GM12878 (cell line): Measurements from ENCODE around the gene EEPD1. TPM values are rescaled to one million over a fixed set of nuclear protein-coding genes. Genes with fewer than 3 reads are reported as not detected.

Experiments
- ASH2L ChIP-seq: fragments of 300-600, 200-600 bp; sonication (generic); IDR thresholded peaks from 2 replicates; pipeline ENCODE4 v1.6.1; 2017; ENCODE audit warnings: low read depth, mild to moderate bottlenecking, borderline replicate concordance
- BACH1 ChIP-seq: fragments of 450-650 bp; IDR thresholded peaks from 2 replicates; pipeline ENCODE4 v1.6.1; 2017; ENCODE audit warnings: mild to moderate bottlenecking, borderline replicate concordance
- CBX3 ChIP-seq: fragments of 200-600 bp; sonication (generic); IDR thresholded peaks from 2 replicates; pipeline ENCODE4 v1.6.1; 2016; ENCODE audit warnings: low read depth, borderline replicate concordance
- ELK1 ChIP-seq: IDR thresholded peaks from 2 replicates; pipeline ENCODE4 v1.6.1; 2012; ENCODE audit warnings: low read depth, low read length, improper control_type of control experiment
- NBN ChIP-seq: fragments of 450-650 bp; IDR thresholded peaks from 2 replicates; pipeline ENCODE4 v1.6.1; 2016
- NKRF ChIP-seq: fragments of 450-650 bp; conservative IDR thresholded peaks from 2 replicates; pipeline ENCODE4 v1.6.1; 2017; ENCODE audit warnings: mild to moderate bottlenecking, moderate library complexity
- NR2C2 ChIP-seq: IDR thresholded peaks from 2 replicates; pipeline ENCODE4 v1.6.1; 2011; ENCODE audit warnings: borderline replicate concordance, low read depth; ENCODE audit not compliant: control insufficient read depth, insufficient read length
- PRDM15 ChIP-seq: fragments of 450-650 bp; formaldehyde crosslinking; IDR thresholded peaks from 2 replicates; pipeline ENCODE4 v1.4.0; 2020; ENCODE audit warnings: mild to moderate bottlenecking, moderate library complexity
- SKIL ChIP-seq: fragments of 450-650 bp; IDR thresholded peaks from 2 replicates; pipeline ENCODE4 v1.6.1; 2017; ENCODE audit warnings: mild to moderate bottlenecking, low read depth, inconsistent platforms; ENCODE audit not compliant: poor library complexity, severe bottlenecking
- SPI1 ChIP-seq: IDR thresholded peaks from 2 replicates; pipeline ENCODE4 v1.6.1; 2011; ENCODE audit warnings: low read depth, mild to moderate bottlenecking, low read length, moderate library complexity, borderline replicate concordance; ENCODE audit not compliant: insufficient read depth
- polyA plus RNA-seq, 11 experiments: library from polyadenylated mRNA; depleted of rRNA in 4 of 11; unstranded in 6 of 11; stranded (reverse) in 5 of 11; fragments of >200 nt; fragmentation: Nextera tagmentation in 4 of 11; fragmentation: Illumina TruSeq in 1 of 11; extraction: Ambion mirVana in 4 of 11; extraction: Trizol in 1 of 11; gene quantifications; 1 replicate in 1 of 11; 2 replicates in 10 of 11; pipeline versions ENCODE4 v1.2.1 to v1.2.3, GENCODE V29; 2011 to 2016; ENCODE audit warnings: inconsistent platforms in 2 of 11, missing spikeins in 2 of 11, low read depth in 1 of 11
- total RNA-seq, 4 experiments: library from RNA; depleted of rRNA in 3 of 4; stranded (reverse); fragments of >200 nt in 3 of 4; fragmentation: Illumina TruSeq in 1 of 4; extraction: Trizol in 1 of 4; gene quantifications; 2 replicates each; pipeline versions ENCODE4 v1.2.1 to v1.2.3, GENCODE V29; 2013 to 2021

The EEPD1 gene
- total and polyA plus RNA-seq, 10 of the 15 experiments (the other 5 are each of a cell fraction or from before 2014, with no cell fraction given) = 0.24 to 2.8 (median 0.86) TPM; not detected in 1

- TF ChIP-seq SKIL (no peak), NR2C2 (no peak), SPI1 (no peak), CBX3 (no peak), NKRF (no peak), BACH1 (no peak), NBN (no peak), PRDM15 (CRISPR knock-in tag) (no peak), ASH2L (no peak), ELK1 (no peak)
Measured at GRCh38 chr7:36176697-36177096, 23.6 kb downstream of the EEPD1 start (continued).
